ENCODE data around the gene IDH3B.
"Not testable (repeated sequence)": the region's sequence is repeated elsewhere in the genome, so short reads cannot be mapped to it uniquely, and the experiment has no call there.

IDH3B gene

DNA sequence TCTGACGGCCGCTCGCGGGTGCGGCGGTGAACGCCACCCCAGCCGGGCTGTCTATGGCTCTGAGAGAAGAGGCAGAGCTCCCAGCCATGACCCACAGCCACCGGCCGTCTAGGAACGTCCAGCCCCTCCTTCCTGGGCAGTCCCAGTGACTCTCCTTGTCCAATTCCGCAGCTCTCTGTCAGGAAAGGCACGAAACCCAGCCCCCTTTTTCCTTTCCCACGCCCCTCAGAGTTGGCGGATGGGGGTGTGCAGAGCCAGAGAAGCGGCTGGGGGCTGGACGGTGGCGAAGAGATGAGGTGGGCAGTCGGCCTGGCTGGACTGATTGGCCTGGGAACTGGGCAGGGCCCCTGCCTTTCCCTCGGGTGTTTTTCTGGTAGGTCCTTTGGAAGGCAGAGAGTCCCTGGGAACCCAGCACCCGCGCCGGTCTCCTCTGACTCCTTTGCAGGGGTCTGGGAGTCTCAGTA is 30.0 kb upstream of the IDH3B start:
- DNase-seq: peak; percentile 47

DNA sequence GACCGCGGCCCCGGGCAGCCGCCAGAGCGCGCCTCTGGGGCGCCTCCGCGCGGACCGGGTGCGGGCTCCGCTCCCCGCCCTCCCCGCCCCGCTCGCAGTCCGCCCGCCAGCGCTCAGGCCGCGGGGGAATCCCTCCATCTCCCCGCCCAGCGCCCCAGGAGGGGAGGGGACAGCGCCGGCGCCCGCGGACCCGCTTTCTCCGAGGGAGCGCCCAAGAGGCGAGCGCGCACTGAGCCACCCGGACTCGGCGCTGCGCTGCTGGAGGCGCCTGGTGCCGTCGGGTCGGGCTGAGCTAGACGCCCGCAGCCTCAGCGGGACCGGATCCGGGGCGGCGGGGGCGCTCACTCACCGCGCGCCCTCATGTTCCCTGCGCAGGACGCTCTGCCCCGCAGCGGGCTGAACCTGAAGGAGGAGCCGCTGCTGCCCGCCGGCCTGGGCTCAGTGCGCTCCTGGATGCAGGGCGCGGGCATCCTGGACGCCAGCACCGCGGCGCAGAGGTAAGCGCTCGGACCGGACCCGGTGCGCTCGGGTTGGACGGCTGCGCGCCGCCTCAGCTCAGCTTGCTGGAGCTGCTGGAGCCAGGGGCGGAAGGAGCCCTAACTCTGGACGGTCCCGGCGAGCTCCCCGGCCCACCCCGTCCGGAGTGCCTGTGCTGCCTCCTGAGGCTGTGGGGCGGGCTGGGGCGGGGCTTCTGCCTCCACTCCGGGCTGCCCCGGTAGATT is 29.4 kb upstream of the IDH3B start:
- DNase-seq: peak; percentile 75

DNA sequence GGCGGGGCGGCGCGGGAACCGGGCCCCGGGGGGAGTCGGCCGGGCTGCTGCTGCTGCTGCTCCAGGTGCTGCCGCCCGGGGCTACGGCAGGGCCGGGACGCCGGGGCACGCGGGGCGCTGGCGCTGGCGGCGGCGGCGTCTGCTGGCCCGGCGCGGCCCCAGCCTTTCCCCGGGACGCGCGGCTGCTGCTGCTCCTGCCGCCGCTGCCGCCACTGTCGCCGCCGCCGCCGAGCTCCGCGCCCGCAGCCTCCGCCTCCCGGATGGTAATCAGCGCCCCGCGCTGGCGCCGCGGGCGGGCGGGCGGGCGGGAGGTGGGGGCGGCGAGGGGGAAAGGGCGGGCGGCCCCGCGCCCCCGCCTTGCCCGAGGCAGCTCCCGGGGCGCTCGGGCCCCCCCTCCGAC is 28.9 kb upstream of the IDH3B start:
- peak; percentile 39 for DNase-seq

DNA sequence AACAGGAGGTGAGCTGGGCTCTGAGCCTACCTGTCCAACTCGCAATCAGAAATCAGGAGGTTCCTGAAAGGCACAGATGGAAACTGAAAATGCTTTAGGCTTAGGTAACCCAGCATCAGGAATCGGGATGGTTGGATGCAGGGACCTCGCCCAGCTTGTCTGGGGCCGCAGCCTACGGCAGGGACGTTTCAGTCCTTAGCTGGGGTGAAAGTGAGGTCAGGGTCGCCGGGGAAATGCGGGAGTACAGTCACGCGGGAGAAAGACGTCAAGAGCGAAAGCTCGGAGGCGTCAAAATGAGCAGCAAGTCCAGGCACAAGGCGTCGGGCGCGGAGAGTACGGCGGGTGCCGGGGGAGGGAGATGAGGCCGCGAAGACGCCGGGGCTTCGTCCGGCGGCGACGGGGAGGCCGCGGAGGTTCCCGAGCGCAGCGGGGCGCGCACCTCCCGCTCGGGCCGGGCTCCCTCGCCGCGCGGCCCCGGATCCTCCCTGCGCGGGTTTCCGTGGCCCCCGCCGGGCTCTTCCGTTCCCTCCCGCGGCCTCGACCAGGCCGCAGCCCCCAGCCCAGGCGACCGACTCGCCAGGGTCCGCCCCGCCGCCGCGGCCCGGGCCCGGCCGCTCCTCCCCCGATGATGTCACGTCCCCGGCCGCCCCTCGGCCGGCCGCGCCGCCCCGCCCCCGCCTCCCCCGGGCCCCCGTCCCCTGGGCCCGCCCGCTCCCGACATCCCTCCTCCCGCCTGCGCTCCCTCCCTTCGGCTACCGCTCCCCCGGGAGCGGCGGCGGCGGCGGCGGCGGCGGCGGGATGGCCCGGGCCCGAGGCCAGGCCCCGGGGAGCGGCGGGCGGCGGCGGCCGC is 28.2 kb upstream of the IDH3B start, which contains the start of gene EBF4:
TSS of gene EBF4 (plus strand) at position 745 of the 850 bp plus-strand sequence. CDS start 866 bp downstream, outside the sequence.
- peak; percentile 80 for DNase-seq

DNA sequence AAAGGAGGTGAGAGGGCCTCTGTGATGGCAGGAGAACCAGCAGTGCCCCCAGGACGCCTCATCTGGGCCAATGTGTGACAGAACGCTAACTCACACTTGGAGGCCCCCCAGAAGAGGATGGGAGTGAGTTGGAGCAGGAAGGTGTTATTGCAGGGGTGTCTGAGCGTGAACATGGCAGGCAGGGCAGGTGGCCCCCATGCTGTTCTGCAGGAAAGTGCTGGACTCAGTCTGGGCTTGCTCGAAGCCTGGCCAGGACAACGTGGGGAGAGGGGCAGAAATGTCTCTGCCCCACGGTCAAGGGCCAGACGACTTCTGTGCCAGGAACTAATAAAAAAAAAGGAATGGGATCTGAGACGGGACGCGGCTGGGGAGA is 27.6 kb upstream of the IDH3B start:
- no peak for DNase-seq

DNA sequence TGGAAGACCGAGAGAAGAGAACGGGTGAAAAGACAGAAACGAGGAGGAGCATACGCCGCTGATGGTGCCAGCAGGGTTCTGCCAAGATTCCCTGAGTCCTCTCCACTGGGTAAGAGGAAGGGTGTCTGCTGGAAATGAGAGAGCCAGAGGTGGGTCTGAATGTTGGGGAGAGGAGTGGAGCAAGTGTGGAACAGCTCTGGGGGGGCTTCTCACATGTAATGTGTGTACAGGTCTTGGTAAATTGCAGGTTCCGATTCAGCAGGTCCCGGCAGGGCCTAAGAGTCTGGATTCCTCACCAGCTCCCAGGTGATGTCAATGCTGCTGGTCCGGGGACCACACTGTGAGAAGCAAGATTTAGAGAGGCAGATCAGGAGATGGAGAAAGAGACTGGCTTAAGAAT is 27.1 kb upstream of the IDH3B start:
- DNase-seq: no peak

DNA sequence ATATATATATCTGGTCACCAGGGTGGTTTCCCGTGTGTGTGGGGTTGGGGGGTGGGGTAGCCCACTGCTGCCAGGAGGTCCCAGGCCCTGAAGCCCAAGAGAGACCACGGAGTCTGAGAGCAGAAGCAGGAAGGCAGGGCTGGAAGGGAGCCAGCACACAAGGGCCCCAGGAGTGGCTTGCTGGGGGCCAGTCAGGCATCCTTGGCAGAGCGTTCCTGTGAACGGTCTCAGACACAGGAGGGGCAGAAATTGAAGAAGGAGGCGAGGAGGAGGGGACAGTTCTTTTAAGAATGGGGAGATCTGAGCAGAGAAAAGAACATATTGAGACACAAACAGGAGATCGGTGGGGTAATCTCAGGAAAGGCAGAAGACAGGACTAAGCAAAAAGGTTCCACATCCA is 26.7 kb upstream of the IDH3B start:
- DNase-seq: no peak

DNA sequence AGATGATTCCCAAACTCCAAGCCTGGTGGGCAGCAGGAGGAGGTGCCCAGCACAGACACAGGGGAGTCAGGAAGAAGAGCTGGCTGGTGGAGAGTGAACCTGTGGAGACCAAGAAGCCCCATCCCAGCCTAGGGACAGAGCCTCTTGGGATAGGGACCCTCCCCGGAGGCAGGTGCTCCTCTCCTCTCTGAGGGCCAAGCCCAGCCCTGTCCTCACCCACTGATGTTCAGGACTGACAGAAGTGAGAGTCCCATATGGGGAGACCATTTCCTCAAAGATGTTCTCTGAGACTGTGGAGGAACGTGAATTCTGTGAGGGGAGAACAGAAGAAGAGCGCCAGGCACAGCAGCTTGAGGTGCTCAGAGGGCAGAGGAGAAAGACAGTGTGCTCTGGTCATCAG is 26.2 kb upstream of the IDH3B start:
- no peak for DNase-seq

DNA sequence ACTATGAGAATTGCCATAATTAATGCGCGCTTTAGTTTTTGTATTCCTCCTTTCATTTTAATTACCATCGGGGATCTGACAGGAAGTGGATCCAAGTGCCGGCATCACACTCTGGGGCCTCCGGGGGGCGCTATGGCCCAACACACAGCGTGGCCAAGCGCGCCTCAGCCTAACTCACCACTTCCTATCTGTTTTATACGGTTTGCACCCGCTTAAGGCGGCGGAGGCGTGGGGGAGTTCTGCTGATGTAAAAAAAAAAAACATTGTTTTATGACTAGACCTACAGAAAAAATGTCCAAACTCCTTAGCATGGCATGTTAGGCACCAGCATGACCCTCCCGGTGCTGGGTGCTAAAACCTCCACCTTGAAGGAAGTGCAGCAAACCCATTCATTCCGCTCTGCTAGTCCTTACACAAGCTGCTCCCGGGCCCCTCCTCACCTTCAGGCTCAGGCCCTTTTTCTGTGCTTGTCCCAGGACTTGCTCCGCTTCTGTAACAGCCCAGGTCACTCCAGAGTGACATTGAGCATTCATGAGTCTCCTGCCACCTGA is 24.1 kb upstream of the IDH3B start:
- DNase-seq: peak; percentile 81

DNA sequence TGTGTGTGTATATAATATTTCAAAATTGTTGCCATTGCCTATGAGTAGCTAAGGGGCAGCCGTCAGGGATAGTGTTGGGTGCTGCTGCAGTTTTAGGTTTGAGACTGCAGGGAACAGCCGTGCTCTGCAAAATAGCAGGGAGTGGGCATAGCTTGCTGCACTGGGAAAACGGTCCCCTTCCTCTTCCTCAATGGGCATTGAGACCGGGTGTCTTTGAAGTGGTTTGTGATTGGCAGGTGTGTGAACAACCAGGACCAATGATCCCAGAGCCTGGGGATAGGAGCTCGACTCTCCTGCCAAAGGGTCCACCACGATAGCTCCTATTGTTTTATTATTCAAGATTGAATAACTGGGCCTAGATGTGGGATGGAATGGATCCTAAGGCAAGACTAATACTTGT is 23.5 kb upstream of the IDH3B start:
- no peak for DNase-seq

DNA sequence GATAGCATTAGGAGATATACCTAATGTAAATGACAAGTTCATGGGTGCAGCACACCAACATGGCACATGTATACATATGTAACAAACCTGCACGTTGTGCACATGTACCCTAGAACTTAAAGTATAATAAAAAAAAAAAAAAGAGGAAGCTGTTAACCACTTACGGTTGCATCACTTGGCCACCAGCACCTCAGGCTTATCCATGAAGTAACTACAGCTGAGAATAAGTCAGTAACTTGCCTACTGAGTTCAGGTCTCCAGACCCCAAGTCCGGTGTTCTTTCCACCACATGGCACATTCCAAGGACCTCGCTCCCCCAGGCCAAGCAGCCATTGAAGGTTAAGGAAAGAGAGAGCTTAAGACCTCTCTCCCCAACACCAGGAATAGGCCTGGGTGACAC is 20.8 kb upstream of the IDH3B start:
- not testable (repeated sequence) for DNase-seq

DNA sequence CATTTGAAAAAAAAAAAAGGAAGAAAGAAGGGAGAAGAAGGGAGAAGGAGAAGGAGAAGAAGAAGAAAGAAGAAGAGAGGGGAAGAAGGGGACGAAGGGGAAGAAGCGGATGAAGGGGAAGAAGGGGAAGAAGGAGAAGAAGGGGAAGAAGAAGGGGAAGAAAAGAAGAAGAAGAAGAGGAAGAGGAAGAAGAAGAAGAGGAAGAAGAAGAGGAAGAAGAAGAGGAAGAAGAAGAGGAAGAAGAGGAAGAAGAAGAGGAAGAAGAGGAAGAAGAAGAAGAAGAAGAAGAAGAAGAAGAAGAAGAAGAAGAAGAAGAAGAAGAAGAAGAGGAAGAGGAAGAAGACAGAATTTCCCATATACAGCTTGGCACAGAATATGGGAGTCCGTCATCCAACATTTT is 18.0 kb upstream of the IDH3B start:
- not testable (repeated sequence) for DNase-seq

DNA sequence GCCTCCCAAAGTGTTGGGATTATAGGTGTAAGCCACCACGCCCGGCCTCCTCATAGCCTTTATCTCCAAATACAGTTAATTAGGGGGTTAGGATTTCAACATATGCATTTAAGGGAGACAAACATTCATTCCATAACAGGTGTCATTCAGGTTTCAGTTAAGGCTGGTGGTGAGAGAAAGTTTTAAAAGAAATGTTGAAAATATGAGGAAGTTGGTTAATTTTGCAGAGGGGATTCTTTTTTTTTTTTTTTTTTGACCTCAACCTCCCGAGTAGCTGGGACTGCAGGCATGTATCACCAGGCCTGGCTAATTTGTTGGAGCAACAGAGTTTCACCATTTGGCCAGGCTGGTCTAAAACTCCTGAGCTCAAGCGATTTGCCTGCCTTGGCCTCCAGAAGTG is 16.0 kb upstream of the IDH3B start:
- no peak for DNase-seq

DNA sequence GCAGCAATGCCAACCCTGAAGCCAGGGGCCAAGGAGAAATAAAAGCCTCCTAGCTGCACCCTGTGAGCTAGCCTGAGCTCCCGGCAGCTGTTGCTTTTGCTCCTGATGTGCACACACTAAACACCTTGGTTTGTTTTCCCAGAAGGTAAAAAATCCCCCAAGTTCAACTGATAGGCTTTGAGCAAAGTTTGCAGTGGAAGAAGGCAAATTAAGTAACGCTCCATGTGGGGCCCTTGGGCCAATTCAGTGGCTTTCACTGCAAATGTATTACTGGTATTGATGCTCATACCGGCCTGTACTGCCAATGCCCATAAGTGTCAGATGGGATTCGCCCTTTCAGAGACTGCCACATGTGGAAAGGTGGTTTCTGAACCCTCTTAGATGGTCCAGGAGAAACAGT is 9.4 kb upstream of the IDH3B start:
- no peak for DNase-seq

DNA sequence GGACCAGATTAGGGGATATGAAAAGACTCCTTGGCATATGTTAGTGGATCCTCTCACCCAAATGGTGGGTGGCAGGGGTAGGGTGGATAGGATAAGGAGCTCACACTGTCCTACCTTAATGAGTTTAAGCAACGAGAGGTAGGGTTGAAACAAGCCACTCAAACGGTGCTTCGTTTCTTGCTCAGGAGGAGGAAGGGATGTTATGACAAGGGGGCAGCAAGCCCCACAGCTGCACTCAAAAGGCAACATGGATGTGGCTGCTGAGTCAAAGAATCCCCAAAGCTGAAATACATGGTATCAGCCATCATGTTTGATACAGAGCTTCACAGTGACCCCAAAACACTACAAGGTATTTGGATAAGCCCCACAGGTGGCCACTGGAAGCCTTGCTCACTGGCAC is 8.4 kb upstream of the IDH3B start:
- no peak for DNase-seq

DNA sequence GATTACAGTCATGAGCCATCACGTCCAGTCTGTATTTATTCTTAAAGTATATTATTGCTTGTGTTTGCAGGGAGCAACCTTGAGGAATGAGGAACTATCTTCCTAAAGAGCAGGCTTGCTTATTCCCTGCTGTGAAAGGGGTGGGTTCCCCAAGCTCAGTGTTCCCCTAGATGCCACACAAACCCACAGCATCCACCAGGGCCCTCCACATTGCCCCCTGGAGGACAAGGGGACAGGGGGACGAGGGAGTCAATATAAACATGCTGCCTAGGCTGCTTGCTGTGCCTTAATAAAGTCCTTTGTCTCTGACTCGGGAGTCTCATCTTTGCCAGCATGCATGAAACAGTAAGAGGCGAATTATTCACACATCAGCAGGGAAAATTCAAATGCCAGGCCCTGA is 8.0 kb upstream of the IDH3B start:
- DNase-seq: no peak

DNA sequence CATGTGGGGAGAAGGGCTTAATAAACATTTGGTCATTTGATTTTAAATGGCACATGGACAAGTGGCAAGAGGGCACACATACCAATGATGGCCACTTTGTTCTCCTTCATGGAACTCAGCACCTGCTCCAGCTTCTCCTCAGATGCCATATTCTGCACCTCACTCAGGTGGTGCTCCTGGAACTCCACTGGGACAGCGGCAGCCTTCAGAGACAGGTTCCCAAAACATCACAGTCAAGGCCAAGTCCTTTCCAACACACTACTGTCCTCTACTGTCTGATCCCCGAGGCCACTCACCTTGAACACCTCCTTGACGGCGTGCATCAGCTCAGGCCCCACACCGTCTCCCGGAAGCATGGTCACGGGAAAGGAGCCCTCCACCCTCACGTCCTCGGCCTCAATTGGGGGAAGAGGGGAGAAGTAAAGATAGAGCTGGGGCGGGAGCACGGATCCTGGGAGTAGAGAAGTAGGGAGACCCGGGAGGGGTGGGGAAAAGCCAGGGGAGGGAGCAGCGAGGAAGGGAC is 591 bp downstream of the IDH3B start:
- DNase-seq: no peak

DNA sequence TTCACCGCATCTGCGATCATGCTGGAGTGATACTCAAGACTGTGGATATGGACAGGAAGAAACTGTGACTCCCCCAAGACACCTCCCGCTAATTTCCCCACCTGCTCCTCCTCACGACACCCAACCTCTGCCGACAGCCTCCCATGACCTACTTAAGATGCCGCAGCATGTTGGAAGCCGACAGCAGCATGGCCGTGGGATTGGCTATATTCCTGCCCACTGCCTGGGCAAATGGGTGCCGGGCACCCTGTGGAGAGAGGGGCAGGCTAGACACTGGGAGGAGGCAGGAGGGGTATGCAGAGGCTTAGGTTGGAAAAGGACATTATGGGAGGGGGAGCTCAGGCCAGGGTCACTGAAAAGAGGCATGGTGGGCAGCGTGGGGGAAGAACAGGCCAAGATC is 4.5 kb downstream of the IDH3B start:
- no peak for DNase-seq

DNA sequence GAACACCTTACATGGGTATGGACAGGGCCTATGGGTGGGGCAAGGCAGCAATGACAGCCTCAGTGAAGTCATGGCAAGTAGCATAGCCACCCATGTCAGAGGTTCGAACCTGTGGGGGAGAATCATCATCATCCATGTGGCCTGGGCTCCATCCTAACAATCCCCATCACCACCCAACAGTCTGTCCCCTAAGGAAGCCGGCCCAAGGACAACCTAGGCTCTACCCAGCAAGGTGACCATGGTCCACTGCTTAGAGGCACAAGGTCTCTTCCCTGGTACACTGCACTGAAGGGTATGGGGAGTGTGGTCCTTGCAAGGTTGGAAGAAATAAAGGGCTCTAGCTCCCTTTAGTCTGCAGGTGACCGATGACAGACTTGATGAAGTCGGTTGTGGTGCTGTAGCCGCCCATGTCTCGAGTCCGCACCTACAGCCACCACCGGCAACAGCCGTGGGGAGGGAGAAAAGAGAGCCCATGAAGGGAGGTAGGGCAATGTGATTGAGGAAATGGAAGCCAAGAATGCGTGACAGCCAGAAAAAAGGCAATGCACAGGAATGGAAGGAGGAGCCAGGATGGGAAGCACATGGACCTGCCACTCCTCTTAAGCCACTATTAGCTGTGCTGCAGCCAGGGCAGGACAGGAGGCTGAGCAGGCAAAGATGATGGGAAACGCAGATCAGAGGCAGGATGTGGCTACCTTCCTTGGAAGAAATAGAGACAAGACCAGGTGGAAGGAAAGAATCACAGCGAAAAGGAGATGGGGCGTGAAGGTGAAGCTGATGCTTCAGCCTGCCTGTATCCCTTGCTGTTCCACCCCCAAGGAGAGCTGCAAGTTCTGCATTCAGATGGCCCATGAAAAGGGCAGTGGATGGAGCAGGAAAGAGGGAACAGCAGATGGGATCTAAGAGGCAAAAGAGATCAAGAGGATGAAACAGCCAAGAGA is 5.3 kb downstream of the IDH3B start:
- no peak for DNase-seq

DNA sequence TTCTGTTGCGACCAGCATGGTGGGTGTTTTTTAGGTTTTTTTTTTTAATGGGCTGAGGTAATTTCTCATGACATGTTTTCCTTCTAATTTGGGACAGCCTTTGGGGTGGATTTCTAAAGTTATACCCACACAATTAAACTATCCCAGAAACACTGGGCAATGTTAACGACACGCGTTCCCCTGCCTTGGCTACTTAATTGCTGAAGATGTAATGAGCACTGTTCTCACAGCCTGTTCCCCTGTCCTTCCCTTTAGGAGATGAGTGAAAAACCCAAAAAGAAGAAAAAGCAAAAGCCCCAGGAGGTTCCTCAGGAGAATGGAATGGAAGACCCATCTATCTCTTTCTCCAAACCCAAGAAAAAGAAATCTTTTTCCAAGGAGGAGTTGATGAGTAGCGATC is 6.3 kb downstream of the IDH3B start:
- no peak for DNase-seq

DNA sequence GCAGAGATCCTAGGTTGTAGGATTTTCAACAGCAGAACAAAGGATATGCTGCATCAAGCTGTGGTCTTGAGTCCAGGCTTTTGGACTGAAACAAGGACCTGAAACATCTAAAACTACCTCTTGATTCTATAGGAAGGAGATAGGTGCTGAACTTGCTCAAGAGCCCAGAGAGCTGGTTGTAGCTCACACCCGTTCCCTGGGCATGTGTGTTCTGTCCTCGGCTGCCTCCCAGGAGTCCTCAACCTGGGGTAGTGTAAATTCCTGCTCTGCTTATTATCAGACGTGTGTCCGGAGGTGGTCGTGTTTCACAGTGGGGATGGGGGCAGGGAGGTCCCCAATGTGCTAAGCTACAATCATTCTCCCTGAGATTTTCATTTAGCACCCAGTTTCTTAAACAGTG is 6.8 kb downstream of the IDH3B start:
- DNase-seq: no peak

DNA sequence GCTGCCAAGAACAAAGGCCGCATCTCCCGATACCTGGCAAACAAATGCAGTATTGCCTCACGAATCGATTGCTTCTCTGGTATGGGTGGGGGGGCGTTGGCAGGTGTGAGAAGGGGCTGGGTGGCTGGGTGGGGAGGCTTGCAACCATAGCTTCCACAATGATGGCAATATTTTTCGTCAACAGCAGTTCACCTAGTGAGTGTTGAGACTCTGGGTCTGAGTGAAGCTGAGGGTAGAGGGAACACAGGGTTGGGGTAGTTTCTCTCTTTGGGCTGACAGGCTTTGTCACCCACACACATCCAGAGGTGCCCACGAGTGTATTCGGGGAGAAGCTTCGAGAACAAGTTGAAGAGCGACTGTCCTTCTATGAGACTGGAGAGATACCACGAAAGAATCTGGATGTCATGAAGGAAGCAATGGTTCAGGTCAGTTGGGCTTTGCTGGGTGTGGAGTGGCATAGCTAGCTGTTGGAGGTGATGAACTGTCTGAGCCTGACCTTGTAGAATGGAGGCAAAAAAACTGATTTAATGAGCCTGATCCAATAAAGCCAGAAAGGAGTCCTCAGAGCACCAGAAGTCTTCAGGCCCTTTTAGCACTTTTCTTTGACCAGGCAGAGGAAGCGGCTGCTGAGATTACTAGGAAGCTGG is 7.4 kb downstream of the IDH3B start:
- DNase-seq: no peak

Data from eye (tissue), 1 donor.